SK-N-SH (cell line): ENCODE data around the gene TAF1B. TPM values are rescaled to one million over a fixed set of nuclear protein-coding genes. Genes with fewer than 3 reads are reported as not detected.

Source experiments
- CTCF ChIA-PET: fragments of 300-600, 350-600 bp; formaldehyde crosslinking; extraction: SDS; loops from one replicate; lab custom pipeline; 2021; lab: Yijun Ruan, JAX
- POLR2A ChIA-PET: fragments of 350-600 bp; sonication (Branson Sonifier 250); formaldehyde crosslinking; extraction: SDS; loops from one replicate; lab custom pipeline; 2020; ENCODE audit warnings: antibody characterized with exemption, inconsistent platforms; lab: Yijun Ruan, JAX
- DNase-seq: peaks from one replicate; pipeline ENCODE4 v3.0.0; 2012
- H2AFZ ChIP-seq: fragments of 200-600 bp; sonication (generic); 2 replicates; pipeline ENCODE4 v1.8.1; 2016; ENCODE audit warnings: antibody characterized with exemption, mild to moderate bottlenecking, low read depth
- H3F3A ChIP-seq: fragments of 200-600 bp; sonication (generic); replicated peaks from 2 replicates; pipeline ENCODE3; 2016; ENCODE audit warnings: antibody characterized with exemption, mild to moderate bottlenecking; ENCODE audit not compliant: insufficient read depth
- H3K27ac ChIP-seq, 2 experiments: fragments of 200-500 bp in 1 of 2; fragments of 200-600 bp in 1 of 2; sonication (Bioruptor generic) in 1 of 2; sonication (generic), shearing (Covaris generic) in 1 of 2; 2 replicates each; pipeline versions ENCODE4 v1.5.1 to v1.6.1; 2014 to 2016; ENCODE audit warnings: low read depth in 2 of 2, inconsistent platforms in 1 of 2, low read length in 1 of 2, mild to moderate bottlenecking in 1 of 2, mixed read lengths in 1 of 2
- H3K27me3 ChIP-seq: fragments of 200-600 bp; sonication (generic), shearing (Covaris generic); 2 replicates; pipeline ENCODE4 v1.6.1; 2016; ENCODE audit warnings: mixed run types; ENCODE audit not compliant: insufficient read depth
- H3K36me3 ChIP-seq, 2 experiments: fragments of 200-500 bp in 1 of 2; fragments of 200-600 bp in 1 of 2; sonication (Bioruptor generic) in 1 of 2; sonication (generic) in 1 of 2; replicated peaks in 1 of 2; 2 replicates each; pipeline versions ENCODE3 to v1.5.1; 2014 to 2016; ENCODE audit warnings: low read length in 1 of 2, mild to moderate bottlenecking in 1 of 2; ENCODE audit not compliant: insufficient read depth in 2 of 2, control insufficient read depth in 1 of 2
- H3K4me1 ChIP-seq, 2 experiments: fragments of 200-500 bp in 1 of 2; fragments of 200-600 bp in 1 of 2; sonication (Bioruptor generic) in 1 of 2; sonication (generic), shearing (Covaris generic) in 1 of 2; 2 replicates each; pipeline versions ENCODE4 v1.5.1 to v1.6.1; 2014 to 2016; ENCODE audit warnings: low read depth in 1 of 2, low read length in 1 of 2, mixed run types in 1 of 2; ENCODE audit not compliant: insufficient read depth in 2 of 2, control insufficient read depth in 1 of 2
- H3K4me2 ChIP-seq: fragments of 200-600 bp; sonication (generic), shearing (Covaris generic); 2 replicates; pipeline ENCODE4 v1.6.1; 2017; ENCODE audit warnings: mixed run types
- H3K4me3 ChIP-seq, 2 experiments: fragments of 200-500 bp in 1 of 2; fragments of 200-600 bp in 1 of 2; sonication (Bioruptor generic) in 1 of 2; sonication (generic), shearing (Covaris generic) in 1 of 2; 2 replicates each; pipeline versions ENCODE4 v1.5.1 to v1.8.1; 2014 to 2016; ENCODE audit warnings: low read depth in 2 of 2, inconsistent platforms in 1 of 2, low read length in 1 of 2, mild to moderate bottlenecking in 1 of 2, mixed read lengths in 1 of 2, moderate library complexity in 1 of 2
- H3K79me2 ChIP-seq: fragments of 200-600 bp; sonication (generic); 2 replicates; pipeline ENCODE4 v1.8.1; 2017; ENCODE audit warnings: mild to moderate bottlenecking; ENCODE audit not compliant: insufficient read depth
- H3K9ac ChIP-seq: fragments of 200-600 bp; sonication (generic); 2 replicates; pipeline ENCODE4 v1.6.1; 2017; ENCODE audit warnings: mixed run types
- H3K9me2 ChIP-seq: fragments of 200-600 bp; sonication (generic); 2 replicates; pipeline ENCODE4 v1.6.1; 2017; ENCODE audit warnings: mixed run types
- H3K9me3 ChIP-seq: fragments of 200-600 bp; sonication (generic); 2 replicates; pipeline ENCODE4 v1.6.1; 2017; ENCODE audit warnings: mixed run types, mild to moderate bottlenecking, moderate library complexity
- H4K20me1 ChIP-seq: fragments of 200-600 bp; sonication (generic); 2 replicates; pipeline ENCODE4 v1.6.1; 2017; ENCODE audit warnings: mild to moderate bottlenecking, mixed run types; ENCODE audit not compliant: insufficient read depth
- CTCF ChIP-seq: fragments of 200-600 bp; sonication (generic); IDR thresholded peaks from 2 replicates; pipeline ENCODE4 v1.6.1; 2017; ENCODE audit warnings: antibody characterized with exemption, mild to moderate bottlenecking, moderate library complexity
- ELF1 ChIP-seq: IDR thresholded peaks from 2 replicates; pipeline ENCODE4 v1.4.0; 2012
- FOSL2 ChIP-seq: IDR thresholded peaks from 2 replicates; pipeline ENCODE4 v1.4.0; 2012; ENCODE audit warnings: low read depth, mild to moderate bottlenecking, moderate library complexity, borderline replicate concordance
- GATA2 ChIP-seq: sonication (generic); formaldehyde crosslinking; IDR thresholded peaks from 2 replicates; pipeline ENCODE4 v1.5.0; 2020; ENCODE audit warnings: mild to moderate bottlenecking, missing genetic modification reagents
- IRF3 ChIP-seq: fragments of 150-350 bp; IDR thresholded peaks from 2 replicates; pipeline ENCODE4 v1.6.1; 2016; ENCODE audit warnings: mild to moderate bottlenecking, low read depth, low read length
- MEF2A ChIP-seq: IDR thresholded peaks from 2 replicates; pipeline ENCODE4 v1.4.0; 2012; ENCODE audit warnings: low read depth, borderline replicate concordance
- PBX3 ChIP-seq: IDR thresholded peaks from 2 replicates; pipeline ENCODE4; 2012
- SMC3 ChIP-seq: IDR thresholded peaks from 2 replicates; pipeline ENCODE4 v1.6.1; 2012; ENCODE audit warnings: low read depth, low read length, improper control_type of control experiment
- TCF12 ChIP-seq: IDR thresholded peaks from 2 replicates; pipeline ENCODE4 v1.4.0; 2012
- WGBS: methylation state at CpG from one replicate; pipeline ENCODE4 v1.1.6; 2017; ENCODE audit warnings: low lambda C conversion rate; 5-methylcytosine and 5-hydroxymethylcytosine counted together
- polyA plus RNA-seq, 3 experiments: library from polyadenylated mRNA; depleted of rRNA; stranded (reverse); fragments of >200 nt; gene quantifications; 2 replicates each; pipeline ENCODE4 v1.2.3, GENCODE V29; 2012

Gene TAF1B
- polyA plus RNA-seq, 1 of the 3 experiments (the other 2 are of a cell fraction) = 7.8 TPM

- TF ChIP-seq CTCF (no peak), ELF1 (no peak), IRF3 (no peak), GATA2 (no peak), SMC3 (no peak)
These were observed 1.3 kb downstream of the TAF1B start (continued) for GRCh38 chr2:9844576-9844975.

GRCh38 chr2:9846554-9846953 is 3.3 kb downstream of the TAF1B start:
- H3K27me3 ChIP-seq = no peaks in the 10 kb centered on the region
- H2AFZ ChIP-seq = no peak overlapping the region
- no peak overlapping the region for H3K27ac ChIP-seq
- CTCF ChIA-PET = interaction anchor here (1.2 to 2.2 kb wide), 3 partner anchors 32 to 138 kb away, joined by 3 to 16 read pairs (median 7); no protein-coding TSS in a partner anchor
- DNase-seq = no peak
- H3F3A ChIP-seq = peaks cover 8% of the 10 kb centered on the region
- no peak overlapping the region for H3K4me3 ChIP-seq
- H3K79me2 ChIP-seq = peaks cover 51% of the 10 kb centered on the region
- H3K36me3 ChIP-seq = peaks cover 43 to 54% of the 10 kb centered on the region in 2 experiments
- POLR2A ChIA-PET = no interaction called here
- H3K4me1 ChIP-seq = peaks cover 15 to 20% of the 10 kb centered on the region in 2 experiments
- H3K4me2 ChIP-seq = no peak overlapping the region
- no peaks in the 10 kb centered on the region for H3K9me3 ChIP-seq
- no peak overlapping the region for H3K9ac ChIP-seq
- TF ChIP-seq PBX3 (no peak), TCF12 (peak; percentile 56; the same call in 1 of the 2 replicates), FOSL2 (peak; percentile 12; the same call in 1 of the 2 replicates)
- no peaks in the 10 kb centered on the region for H4K20me1 ChIP-seq
- no peaks in the 10 kb centered on the region for H3K9me2 ChIP-seq

GRCh38 chr2:9847140-9847539 is 3.9 kb downstream of the TAF1B start:
- ChIA-PET CTCF (interaction anchor here (1.2 to 2.2 kb wide), 3 partner anchors 33 to 137 kb away, joined by 3 to 16 read pairs (median 7); no protein-coding TSS in a partner anchor), POLR2A (no interaction called here)
- peaks cover 51% of the 10 kb centered on the region for H3K79me2 ChIP-seq
- H3K4me2 ChIP-seq = no peak overlapping the region
- H2AFZ ChIP-seq = no peak overlapping the region
- H3K27ac ChIP-seq = no peak overlapping the region
- H4K20me1 ChIP-seq = no peaks in the 10 kb centered on the region
- no peak overlapping the region for H3K9ac ChIP-seq
- H3F3A ChIP-seq = peaks cover 8% of the 10 kb centered on the region
- no peaks in the 10 kb centered on the region for H3K9me3 ChIP-seq
- peaks cover 15 to 20% of the 10 kb centered on the region in 2 experiments for H3K4me1 ChIP-seq
- no peak overlapping the region for H3K4me3 ChIP-seq
- TF ChIP-seq FOSL2 = no peak
- TF ChIP-seq MEF2A = no peak
- TF ChIP-seq IRF3 = no peak
- H3K36me3 ChIP-seq = peaks cover 48 to 59% of the 10 kb centered on the region in 2 experiments
- 91% methylated on average over 4 of the region's 4 CpGs for WGBS
- no peaks in the 10 kb centered on the region for H3K9me2 ChIP-seq
- DNase-seq = no peak
- H3K27me3 ChIP-seq = no peaks in the 10 kb centered on the region
